Endometrial microvascular endothelial cells (primary cell): ENCODE data around the gene MAP3K10. TPM values are rescaled to one million over a fixed set of nuclear protein-coding genes. Genes with fewer than 3 reads are reported as not detected.
"Not testable (repeated sequence)": the region's sequence is repeated elsewhere in the genome, so short reads cannot be mapped to it uniquely, and the experiment has no call there.

Experiments used
- in situ Hi-C: cut with HindIII; loops from 2 replicates; pipeline ENCODE4 v1.10.0; 2017; ENCODE audit warnings: low sequenced_read_pairs, low pct_unique_long_range_greater_than_20kb; ENCODE audit errors: inconsistent ontology term
- total RNA-seq: library from RNA; depleted of rRNA; stranded (reverse); fragments of >200 nt; gene quantifications from one replicate; pipeline ENCODE4 v1.2.3, GENCODE V29; 2015; ENCODE audit errors: inconsistent ontology term

Gene MAP3K10
- total RNA-seq, result 5.4 TPM

DNA sequence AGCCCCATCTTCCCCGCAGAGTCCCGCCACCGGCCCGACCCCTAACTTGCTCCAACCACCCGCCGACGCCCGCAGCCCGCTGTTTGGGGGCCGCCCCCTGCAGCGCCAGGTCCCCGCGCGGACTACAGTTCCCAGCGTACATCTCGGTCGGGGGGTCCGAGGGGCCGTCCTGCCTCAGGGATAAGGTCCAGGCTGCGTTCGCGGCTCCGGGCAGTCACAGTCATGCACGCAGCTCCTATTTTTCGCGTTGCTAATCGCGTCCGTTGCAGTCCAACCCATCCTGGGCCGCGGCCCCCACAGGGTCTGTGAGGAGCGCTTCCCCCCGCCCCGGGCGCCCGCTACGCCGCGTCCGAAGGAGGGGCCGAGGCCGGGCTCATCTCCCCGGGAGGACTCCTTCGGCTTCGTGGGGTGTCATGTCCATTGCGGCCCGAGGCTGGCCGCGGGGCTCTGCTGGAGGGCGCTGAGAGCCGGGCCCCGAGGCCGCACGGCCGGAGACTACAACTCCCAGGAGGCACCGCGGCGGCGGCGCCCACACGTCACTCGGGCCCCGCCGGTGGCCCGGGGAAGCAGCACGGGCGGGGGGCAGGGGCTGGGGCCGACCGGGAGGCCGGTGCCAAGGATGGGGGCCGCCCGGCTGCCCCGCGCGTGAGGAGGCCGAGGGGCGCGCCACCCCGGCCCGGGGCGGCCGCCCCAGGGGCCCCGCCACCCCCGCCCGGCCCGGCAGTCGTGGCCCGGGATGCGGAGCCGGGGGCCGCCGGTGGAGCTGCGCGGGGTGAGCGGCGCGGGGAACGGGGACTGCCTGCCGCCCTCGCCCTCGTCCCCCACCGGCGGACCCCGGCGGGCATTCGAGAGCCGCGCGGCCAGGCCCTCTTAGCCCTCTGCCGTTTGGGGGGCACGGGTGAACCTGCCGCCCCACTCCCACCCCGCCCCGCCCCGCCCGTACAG lies at the start of gene MAP3K10:
TSS of gene MAP3K10 (plus strand) at position 536 of the 945 bp plus-strand sequence. CDS start 606 bp downstream, outside the sequence.
- in situ Hi-C loops, result no loop called here

DNA sequence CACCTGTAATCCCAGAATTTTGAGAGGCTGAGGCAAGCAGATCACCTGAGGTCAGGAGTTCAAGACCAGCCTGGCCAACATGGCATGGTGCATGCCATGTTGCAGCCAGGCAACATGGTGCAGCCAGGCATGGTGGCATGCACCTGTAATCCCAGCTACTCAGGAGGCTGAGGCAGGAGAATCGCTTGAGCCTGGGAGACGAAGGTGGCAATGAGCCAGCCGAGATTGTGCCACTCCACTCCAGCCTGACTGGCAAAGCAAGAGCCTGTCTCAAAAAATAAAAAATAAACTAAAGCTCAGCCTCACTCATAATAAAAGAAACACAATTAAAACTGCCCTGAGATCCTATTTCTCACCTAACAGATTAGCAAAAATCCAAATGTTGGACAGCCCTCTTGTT lies 49.7 kb upstream of the MAP3K10 start:
- in situ Hi-C loops, result no loop called here

DNA sequence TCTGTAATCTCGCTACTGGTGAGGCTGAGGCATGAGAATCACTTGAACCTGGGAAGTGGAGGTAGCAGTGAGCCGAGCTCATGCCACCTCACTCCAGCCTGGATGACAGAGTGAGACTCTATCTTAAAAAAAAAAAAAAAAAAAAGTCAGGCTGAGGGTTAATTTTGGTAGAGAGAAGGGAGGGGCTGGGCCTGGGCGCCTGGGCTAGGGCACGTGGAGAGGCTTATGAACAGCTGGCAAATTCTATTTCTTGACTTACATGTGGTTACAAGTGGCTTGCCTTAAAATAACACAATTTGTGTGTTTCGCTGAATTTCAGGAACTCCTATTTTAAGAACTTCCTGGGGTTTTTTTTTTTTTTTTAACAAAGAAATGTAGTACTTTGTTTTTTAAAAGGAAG lies 47.6 kb upstream of the MAP3K10 start:
- in situ Hi-C loops, result no loop called here

DNA sequence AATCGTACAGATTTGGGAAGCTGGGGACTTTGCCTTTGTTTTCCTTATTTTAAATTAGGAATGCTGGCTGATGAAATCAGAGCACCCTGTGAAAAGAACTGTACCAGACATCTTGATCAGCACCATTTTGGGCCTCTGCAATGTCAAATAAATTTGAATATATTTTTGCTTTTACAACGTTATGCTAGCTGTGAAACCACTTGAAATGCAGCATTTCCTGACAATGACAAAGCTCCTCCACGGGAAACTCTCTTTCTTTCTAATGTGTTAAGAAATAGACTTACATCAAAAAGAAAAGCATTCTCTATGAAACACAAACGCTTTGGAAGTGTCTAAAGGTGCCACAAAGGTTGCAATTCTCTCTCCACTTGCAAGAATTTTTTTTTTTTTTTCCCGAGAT lies 47.1 kb upstream of the MAP3K10 start:
- in situ Hi-C loops, result no loop called here

DNA sequence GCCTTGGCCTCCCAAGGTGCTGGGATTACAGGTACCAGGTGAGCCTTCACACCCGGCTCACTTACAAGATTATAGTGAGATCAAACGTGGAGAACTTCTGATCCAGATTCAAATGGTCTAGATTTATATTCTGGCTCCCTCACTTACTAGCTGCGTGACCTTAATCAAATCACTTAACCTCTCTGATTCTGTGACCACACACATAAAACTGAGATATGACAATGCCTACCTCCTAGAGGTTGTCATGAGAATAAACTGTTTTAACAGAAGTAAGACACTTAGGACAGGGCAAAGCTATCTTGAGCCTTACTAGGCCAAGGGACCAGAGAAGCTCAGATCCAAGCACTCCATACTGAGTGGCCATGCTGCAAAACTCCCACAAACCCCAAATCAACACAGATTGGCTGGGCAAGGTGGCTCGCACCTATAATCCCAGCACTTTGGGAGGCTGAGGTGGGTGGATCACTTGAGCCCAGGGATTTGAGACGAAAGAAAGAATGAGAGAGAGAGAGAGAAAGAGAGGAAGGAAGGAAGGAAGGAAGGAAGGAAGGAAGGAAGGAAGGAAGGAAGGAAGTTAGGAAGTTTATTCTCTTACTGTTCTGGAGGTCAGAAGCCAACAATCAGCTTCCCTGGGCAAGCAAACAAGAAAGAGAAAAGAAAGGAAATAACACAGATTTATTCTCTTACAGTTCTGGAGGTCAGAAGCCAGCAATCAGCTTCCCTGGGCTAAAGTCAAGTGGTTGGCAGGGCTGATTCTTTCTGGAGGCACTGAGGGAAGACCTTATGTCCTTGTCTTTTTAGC lies 46.1 kb upstream of the MAP3K10 start:
- in situ Hi-C loops, result no loop called here

DNA sequence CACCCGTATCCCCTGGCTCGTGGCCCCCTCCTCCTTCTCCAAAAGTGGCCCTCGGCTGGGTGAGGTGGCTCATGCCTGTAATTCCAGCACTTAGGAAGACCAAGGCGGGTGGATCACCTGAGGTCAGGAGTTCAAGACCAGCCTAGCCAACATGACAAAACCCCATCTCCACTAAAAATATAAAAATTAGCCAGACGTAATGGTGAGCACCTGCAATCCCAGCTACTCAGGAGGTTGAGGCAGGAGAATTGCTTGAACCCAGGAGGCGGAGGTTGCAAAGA lies 45.5 kb upstream of the MAP3K10 start:
- in situ Hi-C loops, result not testable (repeated sequence)

DNA sequence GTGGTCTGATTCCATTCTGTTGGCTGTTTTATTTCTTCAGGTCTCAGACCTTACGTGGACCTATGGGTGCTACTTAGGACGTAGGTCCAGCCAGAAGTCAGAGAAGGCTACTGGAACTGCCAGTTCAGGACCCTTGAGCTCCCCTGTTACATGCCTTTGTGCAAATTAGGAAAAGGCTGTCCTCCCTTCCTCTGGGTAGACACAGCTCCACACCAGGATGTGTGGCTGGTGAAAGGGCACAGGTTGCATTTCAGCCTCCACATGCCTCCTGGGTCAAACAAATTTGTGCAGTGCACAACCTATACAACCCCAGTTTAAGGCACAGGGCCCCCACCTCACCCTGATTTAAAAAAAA lies 43.9 kb upstream of the MAP3K10 start:
- in situ Hi-C loops, result no loop called here

DNA sequence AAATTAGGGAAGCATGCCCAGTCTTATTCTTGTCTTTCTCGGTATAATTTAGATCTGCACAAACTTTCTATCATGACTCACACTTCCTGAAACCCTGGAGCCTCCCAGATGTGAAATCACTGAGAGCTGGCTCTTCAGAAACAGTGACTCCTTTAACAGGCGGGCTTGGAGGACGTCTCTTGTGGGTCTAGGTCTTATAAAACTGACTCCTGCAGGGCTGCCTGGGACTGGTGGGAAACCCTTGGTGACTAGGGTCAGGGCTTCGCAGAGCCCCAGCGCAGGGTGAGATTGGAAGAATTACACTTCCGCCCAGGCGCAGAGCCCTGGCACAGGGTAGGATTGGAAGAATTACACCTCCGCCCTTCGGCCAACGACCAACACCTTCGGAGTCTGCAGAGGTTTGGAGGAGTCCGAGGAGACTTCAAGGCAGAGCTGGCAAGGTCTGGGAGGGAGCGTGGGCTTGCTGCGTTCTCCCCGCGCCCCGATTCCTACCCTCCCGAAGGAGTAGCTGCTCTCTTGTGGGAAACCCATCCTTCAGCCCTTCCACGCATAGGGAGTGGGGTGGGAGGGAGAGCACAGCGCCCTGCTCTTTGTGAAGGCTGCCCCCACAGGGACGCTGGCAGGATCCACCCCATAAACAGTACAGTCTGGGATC lies 43.4 kb upstream of the MAP3K10 start:
- in situ Hi-C loops, result no loop called here

DNA sequence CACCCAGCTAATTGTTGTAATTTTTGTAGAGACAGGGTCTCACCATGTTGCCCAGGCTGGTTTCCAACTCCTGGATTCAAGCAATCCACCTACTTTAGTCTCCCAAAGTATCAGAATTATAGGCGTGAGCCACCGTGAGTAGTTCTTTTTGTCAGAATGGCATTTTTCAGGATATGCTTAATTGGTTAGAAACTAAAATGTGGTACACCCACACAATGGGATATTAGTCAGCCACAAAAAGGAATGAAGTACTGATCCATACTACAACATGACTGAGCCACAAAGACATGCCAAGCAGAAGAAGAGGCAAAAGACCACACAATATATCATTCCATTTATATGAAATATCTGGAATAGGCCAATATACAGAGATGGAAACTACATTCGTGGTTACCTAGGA lies 41.7 kb upstream of the MAP3K10 start:
- in situ Hi-C loops, result no loop called here

DNA sequence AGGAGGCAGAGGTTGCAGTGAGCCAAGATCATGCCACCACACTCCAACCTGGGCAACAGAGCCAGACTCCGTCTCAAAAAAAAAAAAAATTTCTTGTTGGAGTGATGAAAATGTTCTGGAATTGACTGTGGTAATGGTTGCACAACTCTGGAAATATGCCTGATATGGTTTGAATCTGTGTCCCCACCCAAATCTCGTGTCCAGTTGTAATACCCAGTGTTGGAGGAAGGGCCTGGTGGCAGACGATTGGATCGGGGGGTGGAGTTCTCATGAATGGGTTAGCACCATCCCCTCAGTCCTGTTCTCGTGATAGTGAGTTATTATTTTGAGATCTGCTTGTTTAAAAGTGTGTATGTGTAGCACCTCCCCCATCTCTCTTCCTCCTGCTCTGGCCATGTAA lies 41.1 kb upstream of the MAP3K10 start:
- in situ Hi-C loops, result no loop called here

DNA sequence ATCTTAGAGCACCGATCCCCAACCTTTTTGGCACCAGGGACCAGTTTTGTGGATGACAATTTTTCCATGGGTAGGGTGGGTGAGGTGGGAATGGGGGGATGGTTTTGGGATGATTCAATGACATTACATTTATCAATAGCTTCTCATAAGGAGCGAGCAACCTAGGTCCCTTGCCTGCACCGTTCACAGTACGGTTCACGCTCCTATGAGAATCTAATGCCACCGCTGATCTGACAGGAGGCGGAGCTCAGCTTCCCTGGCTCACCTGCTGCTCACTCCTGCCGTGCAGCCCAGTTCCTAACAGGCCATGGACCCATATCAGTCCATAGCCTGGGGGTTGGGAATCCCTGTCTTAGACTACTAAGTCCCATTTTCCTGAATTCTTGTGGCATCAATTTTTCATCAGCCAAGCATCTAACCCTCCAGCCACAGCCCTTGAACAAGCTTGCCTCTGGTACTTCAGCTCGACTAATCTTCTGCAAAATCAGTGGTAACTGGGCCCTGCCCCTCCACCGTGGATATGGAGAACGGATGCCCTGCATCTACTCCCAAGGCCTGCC lies 37.0 kb upstream of the MAP3K10 start:
- in situ Hi-C loops, result no loop called here

DNA sequence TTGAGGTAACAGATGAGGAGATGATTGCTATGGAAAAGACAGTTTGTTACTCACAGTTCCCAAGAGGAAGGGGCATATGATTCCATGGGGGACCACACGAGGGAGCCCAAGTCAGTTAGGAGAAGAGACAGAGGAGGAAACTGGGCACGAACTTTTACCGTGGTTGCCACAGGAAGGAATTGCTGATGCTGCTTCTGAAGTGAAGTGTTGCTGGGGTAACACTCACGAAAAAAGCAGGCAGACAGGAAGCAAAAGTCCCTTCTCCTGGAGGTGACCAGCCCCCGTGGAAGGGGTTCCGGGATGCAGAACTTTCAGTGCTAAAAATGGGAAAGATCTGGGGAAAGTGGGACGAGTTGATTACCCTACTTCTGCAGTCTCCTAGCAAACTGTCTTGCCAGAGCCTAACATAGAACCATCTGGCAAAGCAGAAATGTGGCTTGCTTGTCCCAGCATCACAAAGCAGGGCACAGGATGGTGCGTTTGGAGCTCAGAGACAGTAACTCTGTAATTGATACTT lies 35.4 kb upstream of the MAP3K10 start:
- in situ Hi-C loops, result no loop called here

DNA sequence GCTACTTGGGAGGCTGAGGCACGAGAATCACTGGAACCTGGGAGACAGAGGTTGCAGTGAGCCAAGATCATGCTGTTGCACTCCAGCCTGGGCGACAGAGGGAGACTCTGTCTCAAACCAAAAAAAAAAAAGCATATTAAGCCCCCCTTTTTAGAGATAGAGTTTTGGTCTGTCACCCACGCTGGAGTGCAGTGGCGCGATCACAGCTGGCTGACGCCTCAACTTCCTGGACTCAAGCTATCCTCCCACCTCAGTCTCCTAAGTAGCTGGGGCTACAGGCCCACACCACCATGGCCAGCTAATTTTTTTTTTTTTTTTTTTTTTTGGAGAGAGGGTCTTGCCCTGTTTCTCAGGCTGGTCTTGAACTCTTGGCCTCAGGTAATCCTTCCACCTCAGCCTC lies 34.2 kb upstream of the MAP3K10 start:
- in situ Hi-C loops, result no loop called here

DNA sequence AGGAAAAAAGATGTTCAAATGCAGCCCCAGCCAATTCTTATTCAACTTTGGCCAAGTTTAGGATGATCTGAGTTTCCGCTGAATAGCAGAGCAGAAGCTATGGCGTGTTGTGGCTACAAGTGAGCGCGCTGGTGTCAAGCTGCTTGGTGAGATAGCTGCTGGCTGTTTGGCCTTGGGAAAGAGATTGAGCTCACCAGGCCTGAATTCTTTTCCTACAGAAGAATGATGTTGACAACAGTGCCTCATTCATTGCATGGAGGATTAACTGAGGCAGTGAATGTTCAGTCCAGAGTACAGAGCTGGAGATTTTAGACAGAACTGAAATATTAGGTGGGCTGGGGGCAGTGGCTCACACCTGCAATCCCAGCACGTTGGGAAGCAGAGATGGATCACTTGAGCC lies 31.5 kb upstream of the MAP3K10 start:
- in situ Hi-C loops, result no loop called here

DNA sequence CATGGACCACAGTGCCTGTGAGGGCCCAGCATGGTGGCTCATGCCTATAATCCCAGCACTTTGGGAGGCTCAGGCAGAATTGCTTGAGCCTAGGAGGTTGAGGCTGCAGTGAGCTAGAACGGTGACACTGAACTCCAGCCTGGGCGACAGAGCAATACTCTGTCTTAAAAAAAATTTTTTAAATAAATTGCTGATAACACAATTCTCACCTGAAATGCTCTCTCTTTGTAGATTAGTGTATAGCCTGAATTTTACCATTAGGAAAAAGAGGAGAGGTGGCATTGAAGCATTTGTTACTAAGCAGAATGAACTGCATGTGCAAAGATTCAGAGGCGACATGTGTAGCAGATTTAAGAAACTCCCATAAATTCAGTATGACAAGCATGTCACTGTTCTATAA lies 29.1 kb upstream of the MAP3K10 start:
- in situ Hi-C loops, result no loop called here

DNA sequence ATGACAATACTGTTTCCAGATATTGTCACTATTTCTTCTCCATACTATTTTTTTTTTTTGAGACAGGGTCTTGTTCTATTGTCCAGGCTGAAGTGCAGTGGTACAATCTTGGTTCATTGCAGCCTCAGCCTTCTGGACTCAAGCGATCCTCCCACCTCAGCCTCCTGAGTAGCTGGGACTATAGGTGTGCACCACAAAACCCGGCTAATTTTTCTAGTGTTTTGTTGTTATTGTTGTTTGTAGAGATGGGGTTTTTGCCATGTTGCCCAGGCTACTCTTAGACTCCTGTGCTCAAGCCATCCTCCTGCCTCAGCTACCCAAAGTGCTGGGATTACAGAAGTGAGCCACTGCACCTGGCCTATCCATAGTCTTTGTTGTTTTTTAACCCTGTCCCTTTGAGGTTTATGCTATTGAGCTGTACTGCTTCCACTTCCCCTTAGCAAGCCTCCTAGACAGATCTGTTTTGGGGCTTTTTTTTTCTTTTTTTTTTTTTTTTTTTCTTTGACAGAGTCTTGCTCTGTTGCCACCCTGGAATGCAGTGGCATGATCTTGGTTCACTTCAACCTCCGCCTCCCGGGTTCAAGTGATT lies 27.6 kb upstream of the MAP3K10 start:
- in situ Hi-C loops, result no loop called here

DNA sequence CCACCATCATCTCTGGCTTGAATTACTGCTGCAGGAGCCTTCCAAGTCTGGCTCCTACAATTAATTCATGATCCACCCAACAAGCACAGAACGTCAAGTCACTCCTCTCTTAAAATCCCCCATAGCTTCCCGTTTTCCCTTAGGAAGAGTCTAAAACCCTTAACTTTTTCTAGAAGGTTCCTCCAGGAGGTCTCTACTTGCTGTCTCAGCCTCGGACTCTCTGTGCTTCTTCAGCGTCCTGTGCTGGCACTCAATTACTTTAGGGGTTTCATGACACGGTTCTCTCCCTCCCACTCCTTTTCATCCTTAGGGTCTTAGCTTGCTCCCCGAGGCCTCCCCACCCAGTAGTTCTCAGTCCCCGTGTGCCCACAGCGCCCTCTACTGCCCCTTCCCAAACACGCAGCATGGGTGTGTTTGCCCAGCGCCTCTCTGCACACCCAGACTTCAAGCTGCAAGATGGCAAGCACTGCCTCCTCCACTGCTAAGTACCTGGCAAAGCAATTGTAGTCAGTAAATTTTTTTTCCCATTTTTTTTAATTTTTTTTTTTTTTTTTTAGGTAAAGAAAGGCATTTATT lies 25.8 kb upstream of the MAP3K10 start:
- in situ Hi-C loops, result no loop called here

DNA sequence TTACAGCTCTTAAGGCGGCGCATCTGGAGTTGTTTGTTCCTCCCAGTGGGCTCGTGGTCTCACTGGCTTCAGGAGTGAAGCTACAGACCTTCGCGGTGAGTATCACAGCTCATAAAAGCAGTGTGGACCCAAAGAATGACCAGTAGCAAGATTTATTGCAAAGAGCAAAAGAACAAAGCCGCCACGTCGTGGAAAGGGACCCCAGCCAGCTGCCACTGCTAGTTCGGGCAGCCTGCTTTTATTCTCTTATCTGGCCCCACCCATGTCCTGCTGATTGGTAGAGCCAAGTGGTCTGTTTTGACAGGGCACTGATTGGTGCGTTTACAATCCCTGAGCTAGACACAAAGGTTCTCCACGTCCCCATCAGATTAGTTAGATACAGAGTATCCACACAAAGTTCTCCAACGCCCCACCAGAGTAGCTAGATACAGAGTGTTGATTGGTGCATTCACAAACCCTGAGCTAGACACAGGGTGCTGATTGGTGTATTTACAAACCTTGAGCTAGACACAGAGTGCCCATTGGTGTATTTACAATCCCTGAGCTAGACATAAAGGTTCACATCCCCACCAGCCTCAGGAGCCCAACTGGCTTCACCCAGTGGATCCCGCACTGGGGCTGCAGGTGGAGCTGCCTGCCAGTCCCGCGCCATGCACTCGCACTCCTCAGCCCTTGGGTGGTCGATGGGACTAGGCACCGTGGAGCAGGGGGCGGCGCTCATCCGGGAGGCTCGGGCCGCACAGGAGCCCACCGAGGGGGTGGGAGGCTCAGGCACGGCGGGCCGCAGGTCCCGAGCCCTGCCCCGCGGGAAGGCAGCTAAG lies 21.5 kb upstream of the MAP3K10 start:
- in situ Hi-C loops, result not testable (repeated sequence)
